Measurements from ENCODE around the gene GIMAP5. TPM values are rescaled to one million over a fixed set of nuclear protein-coding genes. Genes with fewer than 3 reads are reported as not detected.

Gene GIMAP5
- total RNA-seq, 4 donors from 2014 or later: 20.4 to 103 (median 31.9) TPM

GRCh38 chr7:150791304-150791703 is 54.1 kb downstream of the GIMAP5 start:
- Histone ChIP-seq H3K27me3 (no peaks in the 10 kb centered on the region), H3K4me3 (no peak overlapping the region), H3K36me3 (no peaks in the 10 kb centered on the region), H3K9me3 (no peaks in the 10 kb centered on the region), H3K4me1 (no peaks in the 10 kb centered on the region), H3K27ac (no peak overlapping the region)
- no peak for TF ChIP-seq CTCF (IDR thresholded peaks at IDR 0.05)
- TF ChIP-seq POLR2A (IDR thresholded peaks at IDR 0.05): no peak
- intact Hi-C loops (cut with DNase I; ENCODE audit: low total_unique reads): no loop called here
- no peak for DNase-seq

DNA sequence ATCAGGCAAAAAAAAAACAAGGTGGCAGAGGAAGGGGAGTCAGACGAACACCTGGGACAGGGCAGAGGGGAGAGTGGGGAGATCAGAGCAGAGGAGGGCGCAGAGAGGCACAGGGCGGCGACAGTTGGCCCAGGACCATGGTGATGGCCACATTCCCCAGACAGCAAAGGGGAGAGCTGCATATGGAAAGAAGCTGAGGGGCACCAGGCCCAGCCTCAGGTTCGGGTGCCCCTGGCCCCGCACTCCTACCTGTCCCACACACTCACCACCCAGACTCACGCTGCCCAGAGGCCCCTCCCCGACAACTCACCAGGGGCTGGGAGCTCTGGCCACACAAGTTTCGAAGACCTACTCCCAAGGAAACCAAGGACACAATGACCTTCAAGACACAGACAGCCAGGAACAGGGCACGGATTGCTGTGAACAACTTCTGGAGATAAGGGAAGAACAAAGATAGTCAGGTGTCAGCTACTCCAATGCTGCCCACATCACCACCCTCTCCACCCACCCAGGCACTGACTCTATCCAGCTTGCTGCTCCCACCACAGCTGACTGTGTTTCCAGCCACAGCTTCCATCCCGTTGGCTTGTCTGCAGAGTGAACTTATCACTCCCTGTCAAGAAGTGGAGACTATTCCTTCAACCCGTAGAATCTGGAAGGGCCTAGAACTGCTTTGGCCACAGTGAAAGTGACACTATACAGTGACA is 54.7 kb downstream of the GIMAP5 start:
- intact Hi-C loops (cut with DNase I; ENCODE audit: low total_unique reads): no loop called here
- H3K27ac ChIP-seq: no peak overlapping the region
- H3K4me1 ChIP-seq: no peaks in the 10 kb centered on the region
- H3K27me3 ChIP-seq: no peaks in the 10 kb centered on the region
- TF ChIP-seq POLR2A (IDR thresholded peaks at IDR 0.05) (no peak), CTCF (IDR thresholded peaks at IDR 0.05) (no peak)
- DNase-seq: no peak
- no peaks in the 10 kb centered on the region for H3K36me3 ChIP-seq
- H3K9me3 ChIP-seq: no peaks in the 10 kb centered on the region
- no peak overlapping the region for H3K4me3 ChIP-seq

Other genes with a start within 250 kb of the GIMAP5 start
- gene GIMAP7, start 222.5 kb upstream of the GIMAP5 start, total RNA-seq: 10 to 100 TPM; 14.6 to 70.8 (median 28.8) TPM
- 100 to 1,000 TPM in 1 of 4 donors, 10 to 100 TPM in 3; 39.0 to 116 (median 75.7) TPM for gene GIMAP4, start 170.0 kb upstream of the GIMAP5 start, total RNA-seq
- 10 to 100 TPM; 37.3 to 71.0 (median 60.9) TPM for gene GIMAP6, start 105.0 kb upstream of the GIMAP5 start, total RNA-seq
- gene GIMAP2, start 51.7 kb upstream of the GIMAP5 start, total RNA-seq: 10 to 100 TPM; 20.1 to 59.7 (median 35.1) TPM
- 10 to 100 TPM in 2 of 4 donors, 1 to 10 TPM in 2; 4.0 to 19.1 (median 9.9) TPM for gene GIMAP1, start 20.8 kb upstream of the GIMAP5 start, total RNA-seq
- gene TMEM176B, start 62.9 kb downstream of the GIMAP5 start, total RNA-seq: 10 to 100 TPM; 10.2 to 34.1 (median 29.4) TPM
- gene TMEM176A, start 63.4 kb downstream of the GIMAP5 start, total RNA-seq: 10 to 100 TPM in 3 of 4 donors, 1 to 10 TPM in 1; 7.7 to 48.2 (median 17.0) TPM
- gene AOC1, start 115.1 kb downstream of the GIMAP5 start, total RNA-seq: under 1 TPM in 3 of 4 donors, not detected in 1; 0.26 to 0.55 (median 0.29) TPM
- 10 to 100 TPM in 3 of 4 donors, 1 to 10 TPM in 1; 9.1 to 51.0 (median 22.8) TPM for gene KCNH2, start 240.9 kb downstream of the GIMAP5 start, total RNA-seq